ENCODE measurements around the gene DPP8. TPM values are rescaled to one million over a fixed set of nuclear protein-coding genes. Genes with fewer than 3 reads are reported as not detected.

Gene DPP8
- total RNA-seq, 6 donors from 2014 or later: 24.3 to 32.4 (median 30.1) TPM

- Histone ChIP-seq H3K36me3 (no peaks in the 10 kb centered on the region), H3K4me3 (peak overlapping the region in 2 of 4 donors; percentile 10 to 29), H3K9me3 (no peaks in the 10 kb centered on the region), H3K27ac (peak overlapping the region in 2 of 4 donors; percentile 15 to 30), H3K4me1 (peaks cover 13 to 28% (median 20%) of the 10 kb centered on the region in 4 donors), H3K27me3 (no peaks in the 10 kb centered on the region)
- DNase-seq (no peak), ATAC-seq (ENCODE audit: low FRiP score in 2 of 2) (no peak)
- 69 to 73% methylated on average over 5 of the region's 5 CpGs for WGBS, 2 donors
- TF ChIP-seq POLR2AphosphoS5 (IDR thresholded peaks at IDR 0.05) (no peak), EP300 (IDR thresholded peaks at IDR 0.05) (no peak), POLR2A (IDR thresholded peaks at IDR 0.05) (no peak), CTCF (IDR thresholded peaks at IDR 0.05) (no peak)
Measured at GRCh38 chr15:65533057-65533756, 15.7 kb upstream of the DPP8 start.

DNA sequence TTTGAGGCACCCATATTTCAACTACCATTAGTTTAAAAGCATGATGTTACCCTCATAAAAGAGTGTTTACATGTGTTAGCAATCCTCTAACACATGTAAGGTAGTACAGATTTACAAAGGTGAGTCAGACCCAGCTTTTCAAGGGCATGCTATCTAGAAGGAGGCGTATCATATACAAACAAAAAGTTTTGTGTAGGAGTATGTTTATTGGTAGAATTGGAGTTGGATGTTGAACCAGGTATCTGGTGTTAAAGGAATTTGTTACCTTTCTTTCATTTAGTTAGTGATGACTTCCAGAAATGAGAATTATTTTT is 15.2 kb upstream of the DPP8 start:
- no peak for ATAC-seq (ENCODE audit: low FRiP score in 2 of 2)
- Histone ChIP-seq H3K27ac (no peak overlapping the region), H3K9me3 (no peaks in the 10 kb centered on the region), H3K36me3 (no peaks in the 10 kb centered on the region), H3K27me3 (no peaks in the 10 kb centered on the region), H3K4me1 (peaks cover 13 to 28% (median 20%) of the 10 kb centered on the region in 4 donors), H3K4me3 (no peak overlapping the region)
- no peak for TF ChIP-seq CTCF (IDR thresholded peaks at IDR 0.05)
- no peak for TF ChIP-seq POLR2AphosphoS5 (IDR thresholded peaks at IDR 0.05)
- TF ChIP-seq EP300 (IDR thresholded peaks at IDR 0.05): no peak
- no peak for TF ChIP-seq POLR2A (IDR thresholded peaks at IDR 0.05)
- no peak for DNase-seq
- WGBS, 2 donors: 73 to 95% methylated on average over 1 of the region's 1 CpG

DNA sequence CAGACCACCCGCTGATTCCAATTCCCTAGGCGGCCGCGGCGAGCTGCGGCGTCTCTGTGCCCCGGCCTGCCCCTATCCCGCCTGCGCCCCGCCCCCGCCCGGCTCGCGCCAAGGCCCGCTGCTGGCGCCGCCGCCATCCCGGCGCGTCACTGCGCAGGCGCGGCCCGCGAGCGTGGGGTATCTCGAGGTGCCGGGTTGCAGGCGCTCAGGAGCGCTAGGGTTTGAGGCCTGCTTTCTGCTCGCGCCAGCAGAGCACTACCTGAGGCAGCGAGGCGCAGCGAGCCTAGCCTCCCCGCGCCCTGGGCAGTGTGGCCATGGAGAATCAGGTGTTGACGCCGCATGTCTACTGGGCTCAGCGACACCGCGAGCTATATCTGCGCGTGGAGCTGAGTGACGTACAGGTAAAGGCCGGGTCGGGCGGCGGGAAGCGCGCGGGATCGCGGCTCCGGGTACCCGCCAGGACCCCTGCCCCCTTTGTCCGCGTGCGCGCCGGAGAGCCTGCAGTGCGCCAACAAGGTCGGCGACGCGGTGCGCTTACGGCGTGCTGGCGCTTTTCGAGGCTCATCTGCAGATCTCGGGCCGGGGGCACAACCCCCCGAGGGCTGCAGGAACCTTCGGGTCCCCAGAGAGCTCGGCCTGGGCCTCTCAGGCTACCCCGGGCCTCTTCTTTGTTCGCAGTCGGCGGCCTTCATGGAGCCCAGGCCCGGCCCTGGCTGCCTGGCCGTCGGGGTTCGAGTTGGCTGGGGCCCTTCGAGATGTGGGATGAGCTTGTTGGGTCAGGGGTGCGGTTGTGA is 13.0 kb upstream of the DPP8 start, which contains the start of gene HACD3:
TSS of gene HACD3 (plus strand) at position 146 of the 794 bp plus-strand sequence. CDS start at position 315, 169 bp downstream.
- ATAC-seq (ENCODE audit: low FRiP score in 2 of 2) (peak; percentile 89 to 98), DNase-seq (peak; percentile 85 to 99)
- peaks cover 13 to 28% (median 20%) of the 10 kb centered on the region in 4 donors for H3K4me1 ChIP-seq
- no peaks in the 10 kb centered on the region for H3K9me3 ChIP-seq
- H3K36me3 ChIP-seq: no peaks in the 10 kb centered on the region
- peak within 1 kb of the TSS; percentile 59 to 71 (median 68) for H3K27ac ChIP-seq
- peak within 1 kb of the TSS; percentile 59 to 87 (median 72) for H3K4me3 ChIP-seq
- no peaks in the 10 kb centered on the region for H3K27me3 ChIP-seq
- WGBS, 2 donors: 0 to 2% methylated on average over 13 to 33 of the region's 88 CpGs
- TF ChIP-seq CTCF (IDR thresholded peaks at IDR 0.05) (peak in 1 of 6 experiments; percentile 25), POLR2AphosphoS5 (IDR thresholded peaks at IDR 0.05) (peak in 1 of 2 donors; percentile 48), EP300 (IDR thresholded peaks at IDR 0.05) (no peak), POLR2A (IDR thresholded peaks at IDR 0.05) (peak in 2 of 4 donors; percentile 29 to 67)

GRCh38 chr15:65529762-65530317 is 12.4 kb upstream of the DPP8 start:
- TF ChIP-seq EP300 (IDR thresholded peaks at IDR 0.05) (no peak), POLR2A (IDR thresholded peaks at IDR 0.05) (no peak), CTCF (IDR thresholded peaks at IDR 0.05) (no peak), POLR2AphosphoS5 (IDR thresholded peaks at IDR 0.05) (no peak)
- 54 to 58% methylated on average over 13 of the region's 13 CpGs for WGBS, 2 donors
- no peak for DNase-seq

More at GRCh38 chr15:65529762-65530317, 12.4 kb upstream of the DPP8 start:
- no peaks in the 10 kb centered on the region for H3K36me3 ChIP-seq
- no peaks in the 10 kb centered on the region for H3K9me3 ChIP-seq
- H3K27me3 ChIP-seq: no peaks in the 10 kb centered on the region
- peaks cover 13 to 27% (median 20%) of the 10 kb centered on the region in 4 donors for H3K4me1 ChIP-seq
- H3K27ac ChIP-seq: peak overlapping the region in 3 of 4 donors; percentile 59 to 71 (median 68)
- no peak for ATAC-seq (ENCODE audit: low FRiP score in 2 of 2)
- H3K4me3 ChIP-seq: peak overlapping the region in 3 of 4 donors; percentile 59 to 87 (median 64)

All from upper lobe of left lung (tissue), 6 donors.